ENCODE data around the gene LRRC34.

The LRRC34 gene

DNA sequence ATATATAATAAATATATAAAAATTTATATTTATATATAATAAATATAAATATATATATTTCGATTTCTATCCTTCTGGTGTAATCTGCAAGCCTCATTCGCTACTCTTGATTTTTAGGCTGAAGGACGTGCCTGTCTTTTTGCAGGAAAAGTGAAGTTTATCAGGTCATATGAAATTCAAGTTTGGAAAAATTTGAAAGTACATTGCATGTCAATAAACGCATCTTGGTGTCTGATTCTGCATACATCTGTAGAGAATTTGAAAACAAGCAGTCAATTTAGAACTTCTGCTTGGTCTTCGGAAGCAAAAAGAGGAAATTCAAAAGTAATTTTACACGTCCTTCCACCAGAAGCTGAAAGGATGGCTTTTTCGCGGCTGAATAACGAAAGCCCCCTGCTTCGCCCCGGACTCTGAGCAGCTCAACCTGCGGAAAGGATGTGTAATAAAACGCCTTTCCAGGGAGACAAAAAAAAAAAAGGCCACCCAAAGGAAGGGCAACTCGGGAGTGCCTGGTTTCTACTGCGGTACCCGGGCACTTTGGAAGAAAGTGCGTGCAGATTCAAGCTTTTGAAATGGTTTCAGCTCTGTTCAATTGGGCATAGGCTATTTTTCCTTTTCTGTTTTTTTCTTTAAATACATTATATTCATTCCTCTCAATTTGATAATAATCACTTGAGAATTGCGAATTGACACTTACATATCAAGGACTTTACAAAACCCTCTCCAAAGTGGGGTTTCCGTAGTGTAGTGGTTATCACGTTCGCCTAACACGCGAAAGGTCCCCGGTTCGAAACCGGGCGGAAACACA is 41.0 kb downstream of the LRRC34 start:
- Histone ChIP-seq H3K36me3 (ENCODE audit: control insufficient read depth in 1 of 2, insufficient read depth in 2 of 2, low read length in 2 of 2) (peaks cover 4 to 13% of the 10 kb centered on the region in 2 donors), H3K27ac (ENCODE audit: low read depth, low read length) (peak overlapping the region; percentile 98), H3K9me3 (ENCODE audit: control insufficient read depth in 1 of 2, low read length in 2 of 2) (no peaks in the 10 kb centered on the region), H3K9ac (ENCODE audit: low read depth in 1 of 2, low read length in 2 of 2) (peak overlapping the region; percentile 95 to 100), H3K27me3 (ENCODE audit: control insufficient read depth in 1 of 2, insufficient read depth in 2 of 2, low read length in 2 of 2) (no peaks in the 10 kb centered on the region), H3K4me1 (ENCODE audit: control insufficient read depth in 1 of 2, insufficient read depth in 2 of 2, low read length in 2 of 2) (peaks cover 21 to 25% of the 10 kb centered on the region in 2 donors), H3K4me3 (ENCODE audit: low read depth in 1 of 2, low read length in 2 of 2) (peak overlapping the region; percentile 97)

DNA sequence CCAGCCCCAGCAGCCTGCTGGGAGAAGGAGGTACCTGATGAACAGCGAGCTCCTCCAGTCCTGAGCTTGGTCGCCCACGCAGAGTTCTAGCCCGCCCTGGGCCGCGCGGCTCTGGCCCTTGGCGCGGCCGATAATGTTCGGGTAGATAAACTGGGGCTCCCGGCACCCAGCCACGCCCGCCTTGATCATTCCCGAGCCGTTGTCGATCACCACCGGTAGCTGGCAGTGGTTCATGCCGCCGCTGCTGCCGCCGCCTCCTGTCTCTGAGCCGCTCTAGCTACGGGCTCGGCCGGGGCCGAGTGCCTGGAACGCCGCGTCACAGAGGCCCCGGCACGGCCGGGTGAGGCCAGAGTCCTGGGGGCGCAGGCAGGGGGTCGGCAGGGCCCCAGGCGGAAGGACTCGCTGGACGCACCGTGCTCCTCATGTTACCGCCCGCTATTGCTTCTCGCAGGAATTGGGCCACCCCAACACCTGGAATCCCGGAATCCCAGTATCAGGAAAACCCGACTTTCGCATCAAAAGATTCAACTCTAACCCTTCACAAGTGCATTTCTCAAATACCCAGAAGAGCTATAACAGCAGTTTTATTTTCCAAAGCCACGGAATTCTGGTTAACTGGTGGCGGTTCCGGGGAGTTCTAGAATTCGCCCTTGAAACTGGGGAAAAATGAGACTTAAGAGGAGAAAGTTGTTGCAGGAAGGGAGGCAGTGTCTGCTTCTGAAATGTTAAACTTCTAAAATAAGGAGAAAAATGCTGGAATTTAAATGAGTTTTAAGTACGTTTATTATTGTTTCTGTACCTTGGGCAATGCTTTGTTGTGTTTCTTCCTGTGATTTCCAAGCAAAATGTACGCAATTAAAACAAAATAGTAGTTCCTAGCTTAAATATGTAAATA is 43.2 kb downstream of the LRRC34 start, which contains the start of gene ACTRT3:
ACTRT3 (minus strand) TSS at position 275 of the 895 bp plus-strand sequence; CDS start at position 234, 41 bp downstream.
- Histone ChIP-seq H3K27me3 (ENCODE audit: control insufficient read depth in 1 of 2, insufficient read depth in 2 of 2, low read length in 2 of 2) (no peaks in the 10 kb centered on the region), H3K36me3 (ENCODE audit: control insufficient read depth in 1 of 2, insufficient read depth in 2 of 2, low read length in 2 of 2) (no peaks in the 10 kb centered on the region), H3K9ac (ENCODE audit: low read depth in 1 of 2, low read length in 2 of 2) (peak within 1 kb of the TSS; percentile 85 to 92), H3K4me1 (ENCODE audit: control insufficient read depth in 1 of 2, insufficient read depth in 2 of 2, low read length in 2 of 2) (peaks cover 7 to 10% of the 10 kb centered on the region in 2 donors), H3K4me3 (ENCODE audit: low read depth in 1 of 2, low read length in 2 of 2) (peak within 1 kb of the TSS; percentile 77 to 84), H3K9me3 (ENCODE audit: control insufficient read depth in 1 of 2, low read length in 2 of 2) (no peaks in the 10 kb centered on the region), H3K27ac (ENCODE audit: low read depth, low read length) (peak within 1 kb of the TSS; percentile 80)

DNA sequence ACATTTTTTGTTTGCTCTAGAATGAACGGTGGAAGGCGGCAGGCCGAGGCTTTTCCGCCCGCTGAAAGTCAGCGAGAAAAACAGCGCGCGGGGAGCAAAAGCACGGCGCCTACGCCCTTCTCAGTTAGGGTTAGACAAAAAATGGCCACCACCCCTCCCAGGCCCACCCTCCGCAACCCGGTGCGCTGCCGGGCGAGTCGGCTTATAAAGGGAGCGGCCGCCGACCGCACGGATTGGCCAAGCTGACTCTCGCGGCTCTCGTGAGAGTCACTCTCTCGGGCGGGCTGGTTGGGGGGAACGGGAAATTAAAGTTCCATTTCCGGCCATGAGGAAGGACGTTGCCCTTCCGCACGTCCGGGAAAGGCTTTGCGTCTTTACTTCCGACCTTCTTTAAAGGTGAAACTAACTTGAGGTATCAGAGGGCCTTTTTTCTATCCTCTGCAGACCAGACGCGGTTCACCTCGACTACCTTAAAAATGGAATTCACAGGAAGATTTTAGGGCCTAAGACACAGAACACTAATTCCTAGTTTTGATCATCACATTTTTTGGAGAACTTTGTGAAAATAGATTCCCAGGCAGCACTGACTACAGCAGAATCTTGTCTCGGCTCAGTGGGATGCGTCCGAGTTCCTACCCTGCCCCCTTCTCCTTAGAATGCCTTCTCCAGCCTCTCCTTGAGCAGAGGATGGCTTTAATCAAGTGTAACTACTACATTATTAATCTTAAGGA is 47.7 kb downstream of the LRRC34 start, which contains the start of gene TERC:
TERC (minus strand) TSS at position 179 of the 731 bp plus-strand sequence.
- Histone ChIP-seq H3K27ac (ENCODE audit: low read depth, low read length) (peak within 1 kb of the TSS; percentile 95), H3K4me1 (ENCODE audit: control insufficient read depth in 1 of 2, insufficient read depth in 2 of 2, low read length in 2 of 2) (peaks cover 0 to 8% of the 10 kb centered on the region in 2 donors), H3K36me3 (ENCODE audit: control insufficient read depth in 1 of 2, insufficient read depth in 2 of 2, low read length in 2 of 2) (no peaks in the 10 kb centered on the region), H3K4me3 (ENCODE audit: low read depth in 1 of 2, low read length in 2 of 2) (peak within 1 kb of the TSS; percentile 87 to 91), H3K9ac (ENCODE audit: low read depth in 1 of 2, low read length in 2 of 2) (peak within 1 kb of the TSS; percentile 95 to 97), H3K9me3 (ENCODE audit: control insufficient read depth in 1 of 2, low read length in 2 of 2) (no peaks in the 10 kb centered on the region), H3K27me3 (ENCODE audit: control insufficient read depth in 1 of 2, insufficient read depth in 2 of 2, low read length in 2 of 2) (no peaks in the 10 kb centered on the region)

DNA sequence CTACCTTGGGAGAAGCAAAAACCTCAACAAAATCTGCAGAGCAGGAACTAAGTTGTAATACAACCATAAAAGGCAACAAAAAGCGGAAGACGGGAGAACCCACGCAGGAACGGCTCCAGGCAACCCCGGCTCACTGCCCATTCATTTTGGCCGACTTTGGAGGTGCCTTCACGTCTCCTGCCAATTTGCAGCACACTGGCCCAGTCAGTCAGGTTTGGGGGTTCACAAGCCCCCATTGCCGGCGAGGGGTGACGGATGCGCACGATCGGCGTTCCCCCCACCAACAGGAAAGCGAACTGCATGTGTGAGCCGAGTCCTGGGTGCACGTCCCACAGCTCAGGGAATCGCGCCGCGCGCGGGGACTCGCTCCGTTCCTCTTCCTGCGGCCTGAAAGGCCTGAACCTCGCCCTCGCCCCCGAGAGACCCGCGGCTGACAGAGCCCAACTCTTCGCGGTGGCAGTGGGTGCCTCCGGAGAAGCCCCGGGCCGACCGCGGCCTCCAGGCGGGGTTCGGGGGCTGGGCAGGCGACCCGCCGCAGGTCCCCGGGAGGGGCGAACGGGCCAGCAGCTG is 48.3 kb downstream of the LRRC34 start:
- no peaks in the 10 kb centered on the region for H3K27me3 ChIP-seq (ENCODE audit: control insufficient read depth in 1 of 2, insufficient read depth in 2 of 2, low read length in 2 of 2)
- peak overlapping the region; percentile 95 for H3K27ac ChIP-seq (ENCODE audit: low read depth, low read length)
- H3K4me3 ChIP-seq (ENCODE audit: low read depth in 1 of 2, low read length in 2 of 2) = peak overlapping the region; percentile 87 to 91
- no peaks in the 10 kb centered on the region for H3K36me3 ChIP-seq (ENCODE audit: control insufficient read depth in 1 of 2, insufficient read depth in 2 of 2, low read length in 2 of 2)
- peak overlapping the region; percentile 95 to 97 for H3K9ac ChIP-seq (ENCODE audit: low read depth in 1 of 2, low read length in 2 of 2)
- peaks cover 2 to 8% of the 10 kb centered on the region in 2 donors for H3K4me1 ChIP-seq (ENCODE audit: control insufficient read depth in 1 of 2, insufficient read depth in 2 of 2, low read length in 2 of 2)
- H3K9me3 ChIP-seq (ENCODE audit: control insufficient read depth in 1 of 2, low read length in 2 of 2) = no peaks in the 10 kb centered on the region

DNA sequence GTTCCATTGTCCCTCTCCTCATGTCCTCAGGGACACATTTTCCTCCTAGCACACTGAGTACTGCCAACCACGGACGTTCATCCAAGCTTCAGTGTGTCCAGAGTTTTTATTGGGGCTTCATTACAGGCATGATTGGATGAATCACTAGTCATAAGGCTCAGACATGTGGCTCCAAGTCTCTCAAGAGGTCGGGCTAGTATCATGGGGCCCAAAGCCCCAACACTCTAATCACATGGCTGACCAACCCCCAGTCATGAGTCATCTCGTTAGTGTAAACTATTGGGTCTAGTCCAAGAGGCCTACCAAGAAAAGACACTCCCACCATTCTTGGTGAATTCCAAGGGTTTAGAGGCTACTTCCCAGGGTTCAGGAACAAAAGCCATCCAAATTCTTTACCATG is 52.2 kb downstream of the LRRC34 start:
- no peaks in the 10 kb centered on the region for H3K9me3 ChIP-seq (ENCODE audit: control insufficient read depth in 1 of 2, low read length in 2 of 2)
- H3K27ac ChIP-seq (ENCODE audit: low read depth, low read length) = no peak overlapping the region
- no peak overlapping the region for H3K4me3 ChIP-seq (ENCODE audit: low read depth in 1 of 2, low read length in 2 of 2)
- no peaks in the 10 kb centered on the region for H3K27me3 ChIP-seq (ENCODE audit: control insufficient read depth in 1 of 2, insufficient read depth in 2 of 2, low read length in 2 of 2)
- no peaks in the 10 kb centered on the region for H3K36me3 ChIP-seq (ENCODE audit: control insufficient read depth in 1 of 2, insufficient read depth in 2 of 2, low read length in 2 of 2)
- peaks cover 8 to 20% of the 10 kb centered on the region in 2 donors for H3K4me1 ChIP-seq (ENCODE audit: control insufficient read depth in 1 of 2, insufficient read depth in 2 of 2, low read length in 2 of 2)
- H3K9ac ChIP-seq (ENCODE audit: low read depth in 1 of 2, low read length in 2 of 2) = no peak overlapping the region

DNA sequence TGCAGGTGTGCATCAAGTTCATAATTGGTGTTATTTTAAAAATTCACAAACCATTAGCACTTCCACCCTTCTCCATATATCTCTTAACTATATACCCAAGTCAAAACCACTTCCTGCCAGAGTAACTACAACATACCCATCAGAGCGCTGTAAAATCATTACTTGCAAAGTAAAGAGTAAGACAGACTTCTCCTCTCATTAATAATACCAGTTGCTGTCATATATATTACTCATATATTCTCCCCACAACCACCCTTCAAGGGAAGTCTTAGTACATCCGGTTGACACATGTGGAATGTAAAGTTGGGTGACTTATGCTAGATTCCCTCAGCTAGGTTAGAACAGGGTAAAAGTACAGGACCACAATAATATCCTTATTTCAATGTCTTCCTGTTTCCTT is 53.4 kb downstream of the LRRC34 start:
- H3K9me3 ChIP-seq (ENCODE audit: control insufficient read depth in 1 of 2, low read length in 2 of 2) = no peaks in the 10 kb centered on the region
- no peak overlapping the region for H3K27ac ChIP-seq (ENCODE audit: low read depth, low read length)

DNA sequence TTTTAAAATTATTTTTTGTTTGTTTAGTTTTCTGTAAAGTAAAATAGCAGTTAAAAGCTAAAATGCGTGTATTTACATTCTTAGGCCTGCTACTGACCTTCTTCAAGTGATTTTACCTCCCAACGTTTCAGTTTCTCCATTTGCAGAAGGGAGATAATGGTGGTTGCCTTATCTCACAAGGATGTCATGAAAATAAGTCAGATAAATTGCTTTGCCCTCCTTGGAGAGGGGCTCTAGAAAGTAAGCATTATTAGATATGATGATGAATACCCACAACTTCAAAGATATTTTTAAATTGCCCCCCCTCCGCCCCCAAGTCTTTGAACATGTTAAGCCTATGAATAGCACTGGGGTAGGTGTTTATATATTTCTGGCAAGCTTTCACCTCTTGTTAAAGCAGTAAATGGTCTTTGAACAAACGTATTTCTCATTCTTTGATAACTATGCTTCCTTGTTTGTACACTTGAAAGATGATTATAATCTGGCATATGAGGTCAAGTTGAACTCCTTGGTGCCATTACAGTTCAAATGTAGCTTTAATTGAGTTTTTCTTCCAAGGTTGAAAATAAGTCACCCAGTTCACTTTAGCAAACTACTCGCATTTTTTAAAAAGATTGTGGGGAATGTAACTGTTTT is 54.2 kb downstream of the LRRC34 start:
- H3K9me3 ChIP-seq (ENCODE audit: control insufficient read depth in 1 of 2, low read length in 2 of 2) = no peaks in the 10 kb centered on the region
- peaks cover 3 to 30% of the 10 kb centered on the region in 2 donors for H3K4me1 ChIP-seq (ENCODE audit: control insufficient read depth in 1 of 2, insufficient read depth in 2 of 2, low read length in 2 of 2)
- H3K27me3 ChIP-seq (ENCODE audit: control insufficient read depth in 1 of 2, insufficient read depth in 2 of 2, low read length in 2 of 2) = no peaks in the 10 kb centered on the region
- H3K4me3 ChIP-seq (ENCODE audit: low read depth in 1 of 2, low read length in 2 of 2) = no peak overlapping the region
- H3K9ac ChIP-seq (ENCODE audit: low read depth in 1 of 2, low read length in 2 of 2) = no peak overlapping the region
- H3K36me3 ChIP-seq (ENCODE audit: control insufficient read depth in 1 of 2, insufficient read depth in 2 of 2, low read length in 2 of 2) = no peaks in the 10 kb centered on the region
- no peak overlapping the region for H3K27ac ChIP-seq (ENCODE audit: low read depth, low read length)

More for the DNA sequence above, 53.4 kb downstream of the LRRC34 start:
- Histone ChIP-seq H3K9ac (ENCODE audit: low read depth in 1 of 2, low read length in 2 of 2) (no peak overlapping the region), H3K27me3 (ENCODE audit: control insufficient read depth in 1 of 2, insufficient read depth in 2 of 2, low read length in 2 of 2) (no peaks in the 10 kb centered on the region), H3K4me1 (ENCODE audit: control insufficient read depth in 1 of 2, insufficient read depth in 2 of 2, low read length in 2 of 2) (peaks cover 8 to 30% of the 10 kb centered on the region in 2 donors), H3K4me3 (ENCODE audit: low read depth in 1 of 2, low read length in 2 of 2) (no peak overlapping the region), H3K36me3 (ENCODE audit: control insufficient read depth in 1 of 2, insufficient read depth in 2 of 2, low read length in 2 of 2) (no peaks in the 10 kb centered on the region)

DNA sequence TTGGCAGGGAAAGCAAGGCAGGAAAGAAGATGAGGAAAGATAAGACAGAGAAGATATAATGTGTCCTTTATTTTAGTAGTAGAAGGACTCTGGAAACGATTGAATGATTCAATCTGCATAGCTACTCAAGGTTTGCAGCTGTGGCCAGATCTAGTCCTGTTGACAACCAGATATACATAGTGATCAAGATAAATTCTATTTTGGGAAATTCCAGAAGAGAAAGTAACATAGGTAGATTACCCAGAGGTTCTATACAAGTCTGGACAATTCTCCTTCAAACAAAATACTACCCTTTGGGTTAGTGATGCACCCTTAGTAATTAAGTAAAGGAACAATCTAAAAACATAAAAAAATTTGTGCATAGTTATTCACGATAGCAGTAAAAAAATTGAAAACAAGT is 57.2 kb downstream of the LRRC34 start:
- H3K9me3 ChIP-seq (ENCODE audit: control insufficient read depth in 1 of 2, low read length in 2 of 2) = no peaks in the 10 kb centered on the region
- no peaks in the 10 kb centered on the region for H3K36me3 ChIP-seq (ENCODE audit: control insufficient read depth in 1 of 2, insufficient read depth in 2 of 2, low read length in 2 of 2)
- no peak overlapping the region for H3K9ac ChIP-seq (ENCODE audit: low read depth in 1 of 2, low read length in 2 of 2)
- peaks cover 0 to 36% of the 10 kb centered on the region in 2 donors for H3K4me1 ChIP-seq (ENCODE audit: control insufficient read depth in 1 of 2, insufficient read depth in 2 of 2, low read length in 2 of 2)
- H3K4me3 ChIP-seq (ENCODE audit: low read depth in 1 of 2, low read length in 2 of 2) = no peak overlapping the region
- no peak overlapping the region for H3K27ac ChIP-seq (ENCODE audit: low read depth, low read length)
- H3K27me3 ChIP-seq (ENCODE audit: control insufficient read depth in 1 of 2, insufficient read depth in 2 of 2, low read length in 2 of 2) = no peaks in the 10 kb centered on the region

DNA sequence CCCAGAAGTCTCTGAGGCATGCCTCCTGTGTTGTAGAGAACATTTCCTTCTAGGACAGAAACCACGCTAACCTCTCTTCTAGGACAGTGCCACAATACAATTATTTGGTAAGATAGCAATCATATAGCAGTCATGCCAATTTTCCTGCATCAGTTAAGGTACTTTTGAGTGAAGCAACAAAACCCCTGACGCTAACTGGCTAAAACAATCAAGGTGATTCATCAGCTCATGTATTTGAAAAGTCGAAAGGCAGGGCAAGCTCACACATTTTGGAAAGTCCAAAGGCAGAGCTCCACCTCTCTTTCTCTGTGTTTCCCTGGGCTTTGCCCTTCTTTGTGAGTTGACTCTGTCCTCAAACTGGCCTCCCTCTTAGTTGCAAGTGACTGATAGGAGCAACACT is 58.0 kb downstream of the LRRC34 start:
- Histone ChIP-seq H3K27me3 (ENCODE audit: control insufficient read depth in 1 of 2, insufficient read depth in 2 of 2, low read length in 2 of 2) (no peaks in the 10 kb centered on the region), H3K9me3 (ENCODE audit: control insufficient read depth in 1 of 2, low read length in 2 of 2) (no peaks in the 10 kb centered on the region), H3K9ac (ENCODE audit: low read depth in 1 of 2, low read length in 2 of 2) (no peak overlapping the region), H3K4me3 (ENCODE audit: low read depth in 1 of 2, low read length in 2 of 2) (no peak overlapping the region), H3K27ac (ENCODE audit: low read depth, low read length) (no peak overlapping the region), H3K4me1 (ENCODE audit: control insufficient read depth in 1 of 2, insufficient read depth in 2 of 2, low read length in 2 of 2) (peaks cover 0 to 38% of the 10 kb centered on the region in 2 donors), H3K36me3 (ENCODE audit: control insufficient read depth in 1 of 2, insufficient read depth in 2 of 2, low read length in 2 of 2) (no peaks in the 10 kb centered on the region)
